ENCODE measurements around the gene MROH2A.
"Not testable (repeated sequence)": the region's sequence is repeated elsewhere in the genome, so short reads cannot be mapped to it uniquely, and the experiment has no call there.

The MROH2A gene, protein sequence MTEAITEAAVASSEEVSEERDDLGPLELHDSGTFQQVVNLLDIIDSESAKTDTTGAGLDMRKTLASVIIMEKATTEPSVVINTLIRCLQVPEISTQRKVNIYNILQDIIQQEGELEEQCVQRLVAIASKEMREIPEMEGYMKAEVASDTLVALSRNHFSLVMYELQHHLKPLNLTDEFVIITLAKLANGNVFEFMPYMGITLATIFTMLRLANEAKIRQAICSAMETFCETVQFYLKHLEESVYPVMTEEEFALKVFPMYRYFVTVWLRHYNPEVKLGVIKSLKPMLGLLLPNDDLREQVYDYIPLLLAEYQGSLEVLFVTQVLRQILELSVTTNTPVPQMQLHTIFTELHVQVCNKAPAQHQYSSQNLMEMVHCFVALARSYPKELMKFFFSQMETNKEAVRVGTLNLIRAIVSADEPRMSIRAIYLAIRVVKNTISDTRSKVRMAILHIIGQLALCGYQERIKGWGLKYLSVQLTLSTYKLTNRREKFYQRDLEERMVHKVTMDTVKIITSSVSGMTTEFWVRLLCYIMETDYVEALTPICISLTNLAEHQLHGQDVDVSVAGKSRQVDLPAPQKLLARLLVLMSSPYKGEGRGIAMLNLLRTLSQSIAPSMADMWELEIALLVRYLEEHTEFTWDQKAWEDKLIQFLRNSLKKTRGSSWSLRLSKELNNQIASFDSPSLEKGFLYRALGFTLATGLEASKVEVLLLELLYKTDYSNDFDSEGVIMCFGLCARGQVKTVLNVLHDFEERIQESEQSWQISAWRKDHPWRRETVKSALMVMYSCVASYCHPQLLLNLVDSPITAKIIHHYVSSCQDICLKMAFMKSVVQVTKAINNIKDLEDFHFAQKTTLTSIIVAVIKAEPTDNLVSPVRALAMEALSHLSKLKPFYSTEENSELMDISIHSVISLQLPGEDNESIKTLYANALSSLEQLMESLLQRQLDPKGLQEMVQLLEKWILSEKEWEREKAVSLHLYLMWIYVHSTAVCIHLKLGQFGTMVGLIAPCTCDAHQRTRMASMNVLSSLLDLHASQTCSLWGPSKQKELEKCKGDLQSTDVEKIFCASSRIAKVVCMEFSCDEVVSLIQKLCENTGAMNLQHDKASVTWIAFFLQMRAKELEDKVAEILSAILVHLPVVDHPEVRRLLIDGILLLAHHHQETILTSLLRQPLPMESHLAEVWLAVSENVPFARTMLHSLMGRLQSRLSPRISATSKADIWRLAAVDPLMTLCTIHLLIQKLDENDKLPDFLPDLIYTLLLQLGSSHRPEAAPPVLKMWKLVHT (N-terminal part only)

DNA sequence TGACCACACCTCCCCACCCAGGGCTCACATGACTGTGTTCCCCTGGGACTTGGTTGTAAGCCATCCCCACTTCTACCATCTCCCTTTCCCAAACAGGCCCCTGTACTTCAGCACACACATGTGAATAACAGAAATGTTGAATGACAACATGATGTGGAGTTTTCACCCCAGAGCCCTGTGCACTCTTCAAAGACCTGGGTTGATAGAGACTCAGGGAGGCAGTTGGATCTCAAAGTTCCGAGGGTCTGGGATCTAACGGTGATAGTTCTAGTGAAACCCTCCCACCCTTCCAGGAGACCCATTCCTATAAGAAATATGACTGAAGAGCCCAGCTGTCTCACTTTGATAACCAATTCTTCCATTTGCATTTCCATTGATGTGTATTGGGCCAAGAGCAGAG is at the start of gene MROH2A:
Gene MROH2A (plus strand): TSS at position 301 of the 400 bp plus-strand sequence. CDS start 1,029 bp downstream, outside the sequence.
- DNase-seq (ENCODE audit: low spot score), result no peak

DNA sequence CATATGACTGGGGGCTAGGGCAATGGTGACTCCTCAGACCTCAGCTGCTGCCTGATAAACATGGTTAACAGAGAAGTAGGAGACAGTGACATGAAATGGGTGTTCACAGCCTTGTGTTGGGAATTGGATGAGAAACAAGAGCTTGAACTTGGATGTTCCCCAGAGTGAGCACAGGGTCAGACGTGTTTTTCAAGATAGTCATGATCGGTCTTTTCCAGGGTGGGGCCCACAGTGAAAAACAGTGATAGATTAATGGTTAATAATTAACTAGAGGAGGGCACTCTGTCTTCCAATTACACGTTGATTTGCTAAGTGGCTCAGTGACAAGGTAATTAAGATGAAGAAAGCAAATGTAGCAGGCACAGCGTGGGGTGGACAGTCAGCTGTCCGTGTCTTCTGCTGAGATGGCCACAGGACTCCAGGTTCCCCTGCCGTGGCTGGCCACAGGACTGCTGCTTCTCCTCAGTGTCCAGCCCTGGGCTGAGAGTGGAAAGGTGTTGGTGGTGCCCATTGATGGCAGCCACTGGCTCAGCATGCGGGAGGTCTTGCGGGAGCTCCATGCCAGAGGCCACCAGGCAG is 49.3 kb upstream of the MROH2A start, which contains the start of gene UGT1A3:
Gene UGT1A3 (plus strand): TSS at position 320 of the 579 bp plus-strand sequence. CDS start 85 bp downstream, at position 405.
- no peak for DNase-seq (ENCODE audit: low spot score)

DNA sequence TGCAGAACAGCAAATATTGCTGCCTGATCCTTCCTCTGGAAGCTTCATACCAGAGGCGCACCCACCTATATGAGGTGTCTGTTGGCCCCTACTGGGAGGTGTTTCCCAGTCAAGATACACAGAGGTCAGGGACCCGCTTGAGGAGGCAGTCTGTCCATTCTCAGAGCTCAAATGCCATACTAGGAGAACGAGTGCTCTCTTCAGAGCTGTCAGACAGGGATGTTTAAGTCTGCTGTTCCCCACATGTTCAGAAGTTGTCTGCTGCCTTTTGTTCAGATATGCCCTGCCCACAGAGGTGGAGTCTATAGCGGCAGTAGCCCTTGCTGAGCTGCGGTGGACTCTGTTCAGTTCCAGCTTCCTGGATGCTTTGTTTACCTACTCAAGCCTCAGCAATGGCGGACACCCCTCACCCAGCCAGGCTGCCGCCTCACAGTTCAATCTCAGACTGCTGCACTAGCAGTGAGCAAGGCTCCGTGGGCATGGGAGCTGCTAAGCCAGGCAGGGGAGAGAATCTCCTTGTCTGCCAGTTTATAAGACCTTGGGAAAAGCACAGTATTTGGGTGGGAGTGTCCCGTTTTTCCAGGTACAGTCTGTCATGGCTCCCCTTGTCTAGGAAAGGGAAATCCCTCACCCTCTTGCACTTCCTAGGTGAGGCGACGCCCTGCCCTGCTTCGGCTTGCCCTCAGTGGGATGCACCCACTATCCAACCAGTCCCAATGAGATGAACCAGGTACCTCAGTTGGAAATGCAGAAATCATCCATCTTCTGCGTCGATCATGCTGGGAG is 41.1 kb upstream of the MROH2A start:
- not testable (repeated sequence) for DNase-seq (ENCODE audit: low spot score)

DNA sequence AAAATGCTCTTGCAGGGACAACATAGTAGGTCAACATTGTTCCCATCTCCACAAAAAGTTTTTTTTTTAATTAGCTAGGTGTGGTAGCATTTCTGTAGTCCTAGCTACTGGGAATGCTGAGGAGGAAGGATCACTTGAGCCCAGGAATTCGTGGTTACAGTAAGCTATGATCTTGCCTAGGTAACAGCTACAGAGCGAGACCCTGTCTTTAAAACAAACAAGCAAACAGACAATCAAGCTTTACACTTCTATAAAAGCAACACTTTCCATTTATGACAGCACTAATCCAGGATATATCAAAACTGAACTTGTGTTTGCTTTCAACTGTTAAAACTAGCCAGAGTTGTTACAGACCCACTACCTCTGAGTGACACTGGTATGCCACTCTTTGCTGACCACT is 37.3 kb upstream of the MROH2A start:
- DNase-seq (ENCODE audit: low spot score), result no peak

DNA sequence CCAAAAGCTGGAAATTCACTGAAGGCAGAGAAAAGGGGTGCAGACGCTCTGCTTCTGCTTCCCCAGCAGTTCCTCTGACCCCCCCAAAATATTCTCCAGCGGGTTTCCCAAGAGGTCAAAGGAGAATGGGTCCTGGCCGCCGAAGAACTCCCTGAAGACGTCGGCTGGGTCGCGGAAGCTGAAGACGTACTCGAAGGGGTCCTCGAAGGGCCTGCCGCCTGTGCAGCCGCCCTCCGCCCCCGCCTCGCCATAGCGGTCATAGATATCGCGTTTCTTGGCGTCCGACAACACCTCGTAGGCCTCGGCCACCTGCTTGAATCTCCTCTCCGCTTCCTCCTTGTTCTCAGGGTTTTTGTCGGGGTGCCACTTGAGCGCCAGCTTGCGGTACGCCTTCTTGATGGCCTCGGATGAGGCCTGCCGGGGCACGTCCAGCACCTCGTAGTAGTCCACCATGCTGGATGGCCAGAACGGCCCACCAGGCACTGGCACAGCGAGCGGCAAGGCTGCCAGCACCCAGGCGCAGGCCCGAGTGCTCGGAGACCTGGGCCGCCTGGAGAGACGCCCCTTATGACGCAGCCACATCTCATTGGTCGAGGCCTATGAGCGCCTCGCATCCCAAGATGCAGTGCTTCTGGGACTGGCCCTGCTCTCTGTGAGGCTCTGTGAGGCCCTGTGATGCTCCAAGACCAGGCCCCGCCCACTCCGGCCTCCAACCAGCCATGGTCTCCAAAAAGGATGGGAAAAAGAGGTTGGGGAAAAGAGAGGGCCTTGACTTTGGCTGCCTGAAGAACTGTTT is 34.5 kb upstream of the MROH2A start:
- DNase-seq (ENCODE audit: low spot score), result no peak

DNA sequence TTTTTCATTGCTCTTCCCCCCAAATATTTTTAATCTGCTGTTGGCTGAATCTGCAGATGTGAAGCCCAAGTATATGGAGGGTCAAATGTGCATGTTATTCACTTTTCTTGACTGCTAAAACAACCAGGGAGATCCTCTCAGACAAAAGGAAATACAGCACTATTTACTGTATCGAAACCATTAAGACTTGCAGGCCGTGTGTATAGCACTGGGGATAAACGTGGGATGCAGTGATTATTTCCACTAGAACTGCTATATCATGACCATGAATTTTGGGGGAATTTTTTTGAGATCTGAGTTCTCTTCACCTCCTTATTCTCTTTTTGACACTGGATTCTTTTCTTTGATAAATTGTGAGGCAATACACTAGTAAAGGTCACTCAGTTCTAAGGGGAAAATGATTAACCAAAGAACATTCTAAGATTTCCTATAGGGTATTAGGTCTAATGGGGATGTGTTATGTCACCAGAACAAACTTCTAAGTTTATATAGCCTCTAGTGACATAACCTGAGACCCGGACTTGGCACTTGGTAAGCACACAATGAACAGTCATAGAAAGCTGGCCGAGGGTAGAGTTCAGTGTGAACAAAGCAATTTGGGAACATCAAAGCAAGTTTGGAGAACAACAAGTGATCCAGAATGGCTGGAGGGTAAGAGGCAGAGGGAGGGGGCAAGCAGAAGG is 32.9 kb upstream of the MROH2A start:
- no peak for DNase-seq (ENCODE audit: low spot score)

DNA sequence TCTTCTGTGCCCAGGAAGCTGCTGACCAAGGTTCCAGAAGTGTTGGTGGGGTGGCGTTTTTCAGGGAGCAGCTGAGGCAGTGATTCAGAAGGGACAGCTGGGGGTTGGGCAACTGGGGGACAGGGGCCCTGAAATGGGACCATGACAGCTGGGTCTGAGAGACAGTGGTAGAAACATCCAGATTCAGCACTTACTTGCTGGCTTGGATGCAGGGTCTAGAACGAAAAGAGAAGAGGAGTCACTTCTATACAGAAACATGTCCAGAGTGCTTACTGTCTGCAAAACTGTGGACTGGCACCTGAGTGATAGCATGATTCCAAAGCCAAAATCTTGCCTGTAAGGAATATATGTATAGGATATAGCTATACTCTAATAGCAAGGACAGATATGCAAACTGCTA is 32.3 kb upstream of the MROH2A start:
- DNase-seq (ENCODE audit: low spot score), result not testable (repeated sequence)

DNA sequence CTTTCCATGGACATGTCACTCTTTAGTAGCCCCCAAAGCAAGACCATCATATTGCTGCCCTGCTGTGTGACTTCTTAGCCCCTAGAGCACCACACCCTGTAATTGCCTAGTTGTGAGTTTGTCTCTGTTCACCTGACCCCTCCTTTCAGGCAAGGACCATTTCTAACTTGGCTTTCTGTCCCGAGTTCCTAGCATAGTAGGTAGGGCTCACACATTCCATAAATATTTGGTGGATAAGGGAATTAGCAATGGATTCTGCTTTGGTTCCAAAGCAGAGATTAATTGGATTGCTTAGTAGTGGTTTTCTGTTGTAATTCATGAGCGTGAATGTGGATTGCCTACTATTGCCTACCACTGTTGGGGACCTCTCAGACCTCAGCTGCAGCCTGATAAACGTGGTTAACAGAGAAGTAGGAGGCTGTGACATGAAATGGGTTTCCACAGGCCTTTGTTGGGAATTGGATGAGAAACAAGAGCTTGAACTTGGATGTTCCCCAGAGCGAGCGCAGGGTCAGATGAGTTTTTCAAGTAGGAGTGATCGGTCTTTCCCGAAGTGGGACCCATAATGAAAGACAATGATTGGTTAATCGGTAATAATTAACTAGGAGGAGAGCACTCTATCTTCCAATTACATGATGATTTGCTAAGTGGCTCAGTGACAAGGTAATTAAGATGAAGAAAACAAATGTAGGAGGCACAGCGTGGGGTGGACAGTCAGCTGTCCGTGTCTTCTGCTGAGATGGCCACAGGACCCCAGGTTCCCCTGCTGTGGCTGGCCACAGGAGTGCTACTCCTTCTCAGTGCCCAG is 31.5 kb upstream of the MROH2A start:
- no peak for DNase-seq (ENCODE audit: low spot score)

DNA sequence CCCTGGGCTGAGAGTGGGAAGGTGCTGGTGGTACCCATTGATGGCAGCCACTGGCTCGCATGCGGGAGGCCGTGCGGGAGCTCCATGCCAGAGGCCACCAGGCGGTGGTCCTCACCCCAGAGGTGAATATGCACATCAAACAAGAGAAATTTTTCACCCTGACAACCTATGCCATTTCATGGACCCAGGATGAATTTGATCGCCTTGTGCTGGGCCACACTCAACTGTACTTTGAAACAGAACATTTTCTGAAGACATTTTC is 30.9 kb upstream of the MROH2A start:
- no peak for DNase-seq (ENCODE audit: low spot score)

DNA sequence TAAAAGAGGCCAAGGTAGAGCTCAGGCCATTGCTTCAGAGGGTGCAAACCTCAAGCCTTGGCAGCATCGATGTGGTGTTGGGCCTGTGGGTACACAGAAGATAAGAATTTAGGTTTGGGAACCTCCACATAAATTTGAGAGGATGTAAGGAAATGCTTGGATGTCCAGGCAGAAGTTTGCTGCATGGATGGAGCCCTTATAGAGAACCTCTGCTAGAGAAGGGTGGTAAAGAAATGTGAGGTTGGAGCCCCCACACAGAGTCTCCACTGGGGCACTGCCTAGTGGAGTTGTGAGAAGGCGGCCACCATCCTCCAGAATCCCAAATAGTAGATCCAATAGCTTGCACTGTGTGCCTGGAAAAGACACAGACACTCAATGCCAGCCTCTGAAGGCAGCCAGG is 27.4 kb upstream of the MROH2A start:
- DNase-seq (ENCODE audit: low spot score), result not testable (repeated sequence)

DNA sequence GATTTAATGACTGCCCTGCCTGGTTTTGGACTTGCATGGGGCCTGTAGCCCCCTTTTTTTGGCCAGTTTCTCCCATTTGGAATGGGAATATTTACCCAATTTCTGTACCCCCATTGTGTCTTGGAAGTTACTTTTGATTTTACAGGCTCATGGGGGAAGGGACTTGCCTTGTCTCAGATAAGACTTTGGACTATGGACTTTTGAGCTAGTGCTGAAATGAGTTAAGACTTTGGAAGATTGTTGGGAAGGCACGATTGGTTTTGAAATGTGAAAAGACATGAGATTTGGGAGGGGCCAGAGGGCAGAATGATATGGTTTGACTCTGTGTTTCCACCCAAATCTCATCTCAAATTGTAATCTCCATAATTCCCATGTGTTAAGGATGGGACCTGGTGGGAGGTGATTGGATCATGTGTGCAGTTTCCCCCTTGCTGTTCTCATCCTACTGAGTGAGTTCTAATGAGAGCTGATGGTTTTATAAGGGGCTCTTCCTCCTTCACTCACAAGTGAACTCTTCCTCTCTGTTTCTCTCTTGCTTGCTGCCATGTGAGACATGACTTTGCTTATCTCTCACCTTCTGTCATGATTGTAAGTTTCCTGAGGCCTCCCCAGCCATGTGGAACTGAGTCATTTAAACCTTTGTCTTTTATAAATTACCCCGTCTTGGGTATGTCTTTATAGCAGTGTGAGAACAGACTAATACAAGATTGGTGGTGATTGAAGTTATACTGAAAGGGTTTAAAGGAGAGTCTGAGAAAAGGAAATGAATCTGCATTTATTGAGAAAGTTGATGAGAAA is 26.7 kb upstream of the MROH2A start:
- DNase-seq (ENCODE audit: low spot score), result not testable (repeated sequence)

DNA sequence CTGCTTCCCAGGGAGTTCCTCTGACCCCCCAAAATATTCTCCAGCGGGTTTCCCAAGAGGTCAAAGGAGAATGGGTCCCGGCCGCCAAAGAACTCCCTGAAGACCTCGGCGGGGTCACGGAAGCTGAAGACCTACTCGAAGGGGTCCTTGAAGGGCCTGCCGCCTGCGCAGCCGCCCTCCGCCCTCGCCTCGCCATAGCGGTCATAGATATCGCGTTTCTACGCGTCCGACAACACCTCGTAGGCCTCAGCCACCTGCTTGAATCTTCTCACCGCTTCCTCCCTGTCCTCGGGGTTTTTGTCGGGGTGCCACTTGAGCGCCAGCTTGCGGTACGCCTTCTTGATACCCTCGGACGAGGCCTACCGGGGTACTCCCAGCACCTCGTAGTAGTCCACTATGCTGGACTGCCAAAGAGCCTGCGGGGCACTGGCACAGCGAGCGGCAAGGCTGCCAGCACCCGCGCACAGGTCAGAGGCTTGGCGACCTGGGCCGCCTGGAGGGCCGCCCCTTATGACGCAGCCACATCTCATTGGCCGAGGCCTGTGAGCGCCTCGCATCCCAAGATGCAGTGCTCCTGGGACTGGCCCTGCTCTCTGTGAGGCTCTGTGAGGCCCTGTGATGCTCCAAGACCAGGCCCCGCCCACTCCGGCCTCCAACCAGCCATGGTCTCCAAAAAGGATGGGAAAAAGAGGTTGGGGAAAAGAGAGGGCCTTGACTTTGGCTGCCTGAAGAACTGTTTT is 23.1 kb upstream of the MROH2A start:
- DNase-seq (ENCODE audit: low spot score), result no peak

DNA sequence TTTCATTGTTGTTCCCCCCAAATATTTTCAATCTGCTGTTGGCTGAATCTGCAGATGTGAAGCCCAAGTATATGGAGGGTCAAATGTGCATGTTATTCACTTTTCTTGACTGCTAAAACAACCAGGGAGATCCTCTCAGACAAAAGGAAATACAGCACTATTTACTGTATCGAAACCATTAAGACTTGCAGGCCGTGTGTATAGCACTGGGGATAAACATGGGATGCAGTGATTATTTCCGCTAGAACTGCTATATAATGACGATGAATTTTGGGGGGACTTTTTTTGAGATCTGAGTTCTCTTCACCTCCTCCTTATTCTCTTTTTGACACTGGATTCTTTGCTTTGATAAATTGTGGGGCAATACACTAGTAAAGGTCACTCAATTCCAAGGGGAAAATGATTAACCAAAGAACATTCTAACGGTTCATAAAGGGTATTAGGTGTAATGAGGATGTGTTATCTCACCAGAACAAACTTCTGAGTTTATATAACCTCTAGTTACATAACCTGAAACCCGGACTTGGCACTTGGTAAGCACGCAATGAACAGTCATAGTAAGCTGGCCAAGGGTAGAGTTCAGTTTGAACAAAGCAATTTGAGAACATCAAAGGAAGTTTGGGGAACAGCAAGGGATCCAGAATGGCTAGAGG is 21.6 kb upstream of the MROH2A start:
- DNase-seq (ENCODE audit: low spot score), result no peak

DNA sequence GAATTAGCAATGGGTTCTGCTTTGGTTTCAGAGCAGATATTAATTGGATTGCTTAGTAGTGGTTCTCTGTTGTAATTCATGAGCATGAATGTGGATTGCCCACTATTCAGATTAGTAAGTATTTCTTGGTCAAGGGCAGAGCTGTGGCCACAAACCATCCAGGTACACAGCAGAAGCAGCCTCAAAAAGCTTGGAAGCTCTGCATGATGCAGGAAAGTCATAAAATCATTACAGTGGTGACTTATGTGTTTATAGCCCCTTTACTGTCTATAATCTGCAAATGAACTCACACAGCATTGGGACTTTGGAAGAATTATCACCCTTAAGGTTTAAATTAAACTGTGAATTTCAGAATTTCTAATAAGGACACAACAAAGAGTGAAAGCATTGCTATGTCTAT is 20.0 kb upstream of the MROH2A start:
- DNase-seq (ENCODE audit: low spot score), result no peak

DNA sequence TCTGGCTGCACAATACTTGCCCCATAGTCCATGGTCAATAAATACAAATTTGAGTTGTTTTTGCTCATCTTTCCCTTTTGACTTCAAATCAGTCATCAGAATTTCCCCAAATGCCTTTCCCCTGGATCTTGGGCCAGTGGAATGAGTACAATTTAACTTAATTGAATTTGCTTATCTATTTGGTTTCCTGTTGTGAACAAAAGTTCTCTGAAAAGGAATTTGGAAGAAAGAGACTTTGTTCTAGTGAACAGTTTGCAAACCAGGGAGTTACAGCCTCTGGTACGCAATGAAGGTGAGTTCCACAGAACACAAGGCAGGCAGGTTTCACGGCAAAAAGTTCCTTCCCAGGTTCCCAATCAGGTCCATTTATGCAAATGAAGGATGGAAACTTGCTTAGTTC is 19.3 kb upstream of the MROH2A start:
- DNase-seq (ENCODE audit: low spot score), result no peak

DNA sequence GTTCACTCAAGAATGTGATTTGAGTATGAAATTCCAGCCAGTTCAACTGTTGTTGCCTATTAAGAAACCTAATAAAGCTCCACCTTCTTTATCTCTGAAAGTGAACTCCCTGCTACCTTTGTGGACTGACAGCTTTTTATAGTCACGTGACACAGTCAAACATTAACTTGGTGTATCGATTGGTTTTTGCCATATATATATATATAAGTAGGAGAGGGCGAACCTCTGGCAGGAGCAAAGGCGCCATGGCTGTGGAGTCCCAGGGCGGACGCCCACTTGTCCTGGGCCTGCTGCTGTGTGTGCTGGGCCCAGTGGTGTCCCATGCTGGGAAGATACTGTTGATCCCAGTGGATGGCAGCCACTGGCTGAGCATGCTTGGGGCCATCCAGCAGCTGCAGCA is 18.1 kb upstream of the MROH2A start, which contains the start of gene UGT1A1:
Gene UGT1A1 (plus strand): TSS at position 228 of the 400 bp plus-strand sequence. CDS start 18 bp downstream, at position 246.
- DNase-seq (ENCODE audit: low spot score), result no peak
